Stimulated activated CD4-positive, alpha-beta T cell treated with anti-CD3 and anti-CD28 coated beads, Interleukin-2, amount 100 ng/mL, for 24 hours (primary cell): ENCODE results near the gene FAM83B.
"Not testable (repeated sequence)": the region's sequence is repeated elsewhere in the genome, so short reads cannot be mapped to it uniquely, and the experiment has no call there.

Source experiments
- DNase-seq, 2 donors: peaks; one replicate each; pipeline ENCODE4 v3.0.0-alpha.2; 2020

The FAM83B gene

DNA sequence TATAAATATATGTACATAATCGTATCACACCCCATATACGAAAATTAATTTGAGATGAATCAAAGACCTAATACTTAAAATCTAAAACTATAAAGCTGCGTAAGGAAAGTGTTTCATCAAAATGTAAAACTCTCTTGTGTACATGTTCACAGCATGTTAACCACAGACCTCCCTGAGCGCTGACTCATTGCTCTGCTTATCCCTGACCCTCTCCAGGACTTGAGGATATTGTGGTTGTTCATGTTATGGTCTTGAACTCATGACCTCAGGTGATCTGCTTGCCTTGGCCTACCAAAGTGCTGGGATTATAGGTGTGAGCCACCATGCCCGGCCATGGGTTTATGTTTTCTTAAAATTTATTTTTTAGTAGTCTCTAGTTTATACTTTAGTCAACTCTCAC lies 14.2 kb downstream of the FAM83B start:
- DNase-seq: no peak

DNA sequence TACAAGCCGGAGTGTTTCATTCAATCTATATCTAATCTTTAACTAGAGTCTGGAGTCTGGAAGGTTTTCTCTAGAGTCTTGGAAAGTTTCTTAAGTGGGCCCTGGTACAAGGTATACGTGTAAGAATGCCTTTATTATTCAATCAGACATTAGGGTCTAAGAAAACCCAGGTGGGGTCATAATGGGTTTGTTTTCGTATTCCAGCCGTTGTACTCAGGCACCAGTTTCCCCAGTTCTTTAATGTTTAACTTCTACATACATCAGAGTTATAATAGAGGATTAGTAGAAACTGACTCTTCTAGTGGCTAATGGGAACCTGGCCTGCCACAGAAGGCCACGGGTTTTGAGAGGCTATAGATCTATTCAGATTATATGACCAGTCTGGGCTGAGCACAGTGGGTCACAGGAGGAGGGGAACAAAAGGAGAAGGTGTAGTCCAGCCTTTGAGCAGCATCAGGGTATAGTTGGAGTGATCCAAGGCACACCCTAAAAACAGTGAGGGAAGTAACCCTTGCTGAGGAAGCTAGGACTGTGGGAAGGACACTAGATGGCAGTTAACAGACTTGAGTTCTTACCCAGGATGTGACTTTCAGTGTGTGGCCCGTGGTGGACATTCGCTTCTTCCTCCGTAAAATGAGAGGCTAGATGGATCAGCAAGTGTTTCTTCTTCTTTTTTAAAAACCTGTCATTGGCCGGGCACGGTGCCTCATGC lies 15.5 kb downstream of the FAM83B start:
- no peak for DNase-seq

DNA sequence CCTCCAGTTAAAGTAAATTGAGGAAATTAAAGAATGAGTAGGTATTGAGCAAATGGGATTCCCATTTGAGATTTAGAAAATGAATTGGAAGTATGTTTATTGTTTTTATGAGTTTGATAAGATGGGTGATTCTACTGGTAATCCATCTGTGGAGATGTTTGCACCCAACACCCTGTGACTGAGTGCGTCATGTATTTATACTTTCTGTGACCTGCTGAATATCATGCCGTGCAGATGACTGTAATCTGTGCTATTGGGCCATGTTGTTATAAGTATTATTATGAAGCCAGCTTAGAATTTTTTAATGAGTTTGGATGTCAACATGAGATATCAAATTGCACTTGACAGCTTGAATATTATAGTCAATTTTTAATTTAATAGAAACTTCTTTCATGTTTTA lies 17.7 kb downstream of the FAM83B start:
- DNase-seq: no peak

DNA sequence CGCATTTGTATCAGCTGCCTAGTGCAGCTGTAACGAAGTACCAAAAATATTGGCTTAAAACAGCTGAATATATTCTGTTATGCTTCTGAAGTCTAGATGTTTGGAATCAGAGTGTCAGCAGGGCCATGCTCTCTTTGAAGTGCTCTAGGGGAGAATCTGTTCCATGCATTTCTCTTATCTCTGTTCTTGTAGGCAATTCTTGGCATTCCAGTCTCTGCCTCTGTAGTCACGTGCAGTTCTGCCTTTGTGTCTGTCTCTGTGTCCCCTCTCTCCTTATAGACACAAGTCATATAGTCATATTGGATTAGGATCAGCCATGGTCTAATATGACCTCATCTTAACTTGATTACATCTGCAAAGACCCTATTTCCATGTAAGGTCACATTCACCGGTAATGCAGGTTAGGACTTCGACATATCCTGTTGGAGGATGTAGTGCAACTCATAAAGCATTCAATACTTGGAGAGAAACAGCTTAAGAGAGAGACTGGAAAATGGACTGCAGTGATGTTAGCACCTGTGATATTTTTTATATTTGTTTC lies 18.6 kb downstream of the FAM83B start:
- no peak for DNase-seq

DNA sequence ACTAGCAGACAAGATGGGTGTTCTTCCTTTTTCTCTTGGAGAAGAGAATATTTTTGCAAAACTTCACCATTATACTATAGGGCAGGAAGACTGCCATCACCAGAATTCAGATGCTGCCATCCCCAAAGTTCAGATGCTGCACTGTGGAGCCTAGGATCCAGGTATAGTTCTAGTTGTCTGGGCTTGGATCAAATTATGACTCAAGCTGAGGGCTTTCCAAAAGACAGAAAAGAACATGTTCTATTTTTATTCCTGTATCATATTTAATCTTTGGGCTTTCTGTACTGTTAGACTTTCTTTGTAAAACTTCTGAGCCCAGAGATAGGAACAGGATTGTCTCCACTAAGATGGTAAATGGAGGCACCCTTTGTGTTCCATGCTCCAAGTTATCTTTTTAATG lies 22.0 kb downstream of the FAM83B start:
- DNase-seq: no peak

DNA sequence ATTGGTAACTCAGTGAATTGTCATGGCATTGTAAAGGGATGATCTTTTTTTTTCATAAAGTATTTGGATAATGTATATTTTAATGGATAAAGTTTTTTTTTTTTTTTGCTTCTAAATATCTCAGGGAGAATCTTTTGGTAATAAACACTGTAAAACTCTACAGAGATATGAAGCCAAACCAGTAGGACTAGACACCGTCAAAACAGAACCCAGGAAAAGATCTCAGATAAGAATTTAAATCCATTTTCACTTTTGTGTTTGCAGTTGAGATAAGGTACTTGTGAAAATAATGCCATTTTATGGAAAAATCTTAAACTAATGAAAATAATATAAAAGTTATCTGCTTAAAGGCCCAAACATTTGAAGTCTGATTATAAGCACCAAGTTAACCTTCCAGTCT lies 27.0 kb downstream of the FAM83B start:
- DNase-seq: no peak

DNA sequence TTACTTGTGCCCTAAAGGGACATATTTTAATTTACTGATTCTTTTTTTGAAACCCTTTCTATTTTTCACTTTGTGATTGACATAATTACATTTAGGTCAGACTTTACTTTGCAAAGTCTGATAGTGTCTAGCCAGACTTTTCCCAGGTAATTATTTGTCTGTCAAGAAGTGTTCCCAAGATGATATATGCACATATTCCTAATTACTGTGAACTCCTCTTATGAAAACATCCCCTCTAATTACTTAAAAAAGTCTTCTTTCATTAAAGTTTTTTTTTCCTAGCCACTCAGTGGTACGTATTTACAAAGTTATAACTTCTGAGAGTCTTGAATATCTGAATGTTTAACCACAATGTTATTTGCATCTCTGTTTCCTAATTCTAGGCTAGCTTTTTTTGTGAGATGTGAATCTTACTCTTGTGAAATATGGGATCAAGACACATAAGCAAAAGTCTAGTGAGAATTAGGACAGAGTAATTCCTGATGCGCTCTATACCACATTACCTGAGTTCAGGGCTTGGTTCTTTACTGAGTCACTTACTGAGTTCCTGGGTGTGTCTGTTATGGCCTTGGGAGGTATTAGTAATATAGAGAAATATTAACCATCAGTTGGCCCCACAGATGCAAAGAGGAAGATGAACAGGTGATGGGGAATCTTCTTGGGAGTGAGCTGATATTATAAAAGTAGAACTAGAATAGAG lies 27.9 kb downstream of the FAM83B start:
- DNase-seq: no peak

DNA sequence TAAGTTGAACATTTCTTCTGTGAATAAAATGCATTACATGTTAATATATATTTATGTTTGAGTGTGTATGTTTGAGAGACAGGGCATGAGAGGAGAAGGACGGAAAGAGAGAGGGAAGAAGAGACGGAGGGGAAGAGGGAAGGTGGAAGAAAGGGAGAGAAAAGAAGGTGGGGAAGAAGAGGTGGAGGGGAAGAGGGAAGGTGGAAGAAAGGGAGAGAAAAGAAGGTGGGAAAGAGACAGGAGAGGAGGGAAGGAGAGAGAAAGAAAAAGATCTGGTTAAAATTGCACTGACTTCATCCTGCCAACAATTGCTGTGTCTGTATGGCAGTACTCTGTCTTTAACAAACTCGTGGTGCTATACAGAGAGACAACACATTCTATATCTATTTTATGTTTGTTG lies 29.0 kb downstream of the FAM83B start:
- DNase-seq: no peak

DNA sequence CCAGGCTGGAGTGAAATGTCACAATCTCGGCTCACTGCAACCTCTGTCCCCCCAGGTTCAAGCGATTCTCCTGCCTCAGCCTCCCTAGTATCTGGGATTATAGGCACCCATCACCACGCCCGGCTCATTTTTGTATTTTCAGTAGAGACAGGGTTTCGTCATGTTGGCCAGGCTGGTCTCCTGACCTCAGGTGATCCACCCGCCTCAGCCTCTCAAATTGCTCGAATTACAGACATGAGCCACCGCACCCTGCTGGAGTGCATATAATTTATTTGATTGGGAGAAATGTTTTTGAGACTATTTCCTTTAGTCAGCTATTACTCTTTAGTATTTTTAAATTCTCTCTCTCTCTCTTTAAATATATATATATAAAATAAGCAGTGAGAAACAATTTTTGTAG lies 29.8 kb downstream of the FAM83B start:
- DNase-seq: no peak

DNA sequence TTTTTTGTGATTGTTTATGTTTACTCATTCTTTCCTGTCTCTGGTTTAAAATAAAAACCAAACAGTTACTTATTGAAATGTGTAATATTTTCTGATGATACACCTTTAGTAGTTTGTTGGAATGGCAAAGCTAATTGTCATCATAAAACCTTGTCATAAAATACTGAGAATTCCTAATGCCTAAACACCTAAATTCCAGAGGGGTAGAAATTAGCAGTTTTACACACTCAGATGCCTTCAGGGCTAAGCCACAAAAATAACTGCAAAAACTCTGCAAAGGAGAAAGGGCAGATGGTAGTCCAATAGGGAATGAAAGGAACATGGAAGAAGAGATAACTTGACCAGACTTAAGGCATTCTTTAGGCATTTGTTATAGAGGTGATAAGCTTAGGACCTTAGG lies 30.3 kb downstream of the FAM83B start:
- no peak for DNase-seq

DNA sequence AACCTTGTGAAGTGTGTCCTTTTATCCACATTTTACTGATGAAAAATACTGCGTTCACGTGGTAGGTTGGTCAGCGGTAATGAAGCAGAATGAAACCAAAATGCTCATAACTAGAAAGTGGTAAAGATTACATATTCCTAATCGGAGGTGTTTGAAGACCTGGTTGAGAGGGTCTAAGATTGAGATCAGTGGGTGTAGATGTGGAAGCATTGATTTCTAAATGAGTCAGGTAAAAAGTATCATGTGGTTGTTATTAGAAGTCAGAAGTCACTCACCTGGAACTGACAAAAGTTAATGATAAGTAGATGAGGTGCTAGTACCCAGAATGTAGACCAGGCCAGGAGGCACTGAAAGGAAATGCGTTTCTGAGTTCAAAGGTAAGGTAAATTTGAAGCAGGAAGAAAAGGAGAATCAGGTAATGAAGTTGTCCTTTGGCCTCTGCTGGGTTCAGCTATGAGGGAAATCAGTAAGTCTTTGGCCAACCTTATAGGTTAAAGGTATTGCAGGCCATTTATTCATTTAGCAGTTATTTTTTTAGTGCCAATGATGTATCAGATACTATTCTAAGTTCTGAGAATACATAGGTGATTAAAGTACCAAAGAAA lies 31.2 kb downstream of the FAM83B start:
- no peak for DNase-seq

DNA sequence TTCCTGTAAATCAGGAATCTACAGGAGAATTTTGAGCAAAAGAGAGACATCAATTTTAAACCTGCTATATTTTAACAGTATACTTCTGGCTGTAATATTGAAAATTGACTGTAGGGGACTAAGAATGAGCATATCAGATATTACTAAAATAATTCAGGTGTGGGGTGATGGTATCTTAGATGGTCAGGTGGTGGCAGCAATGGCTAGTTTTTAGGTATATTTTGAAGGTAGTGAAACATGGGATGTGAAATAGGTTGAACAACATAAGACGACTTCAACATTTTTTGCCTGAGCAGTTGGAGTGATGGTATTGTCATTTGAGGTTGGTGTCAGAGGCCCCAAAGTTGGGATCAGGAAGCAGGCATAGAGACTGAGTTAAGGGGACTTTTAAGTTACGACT lies 32.1 kb downstream of the FAM83B start:
- DNase-seq: no peak

DNA sequence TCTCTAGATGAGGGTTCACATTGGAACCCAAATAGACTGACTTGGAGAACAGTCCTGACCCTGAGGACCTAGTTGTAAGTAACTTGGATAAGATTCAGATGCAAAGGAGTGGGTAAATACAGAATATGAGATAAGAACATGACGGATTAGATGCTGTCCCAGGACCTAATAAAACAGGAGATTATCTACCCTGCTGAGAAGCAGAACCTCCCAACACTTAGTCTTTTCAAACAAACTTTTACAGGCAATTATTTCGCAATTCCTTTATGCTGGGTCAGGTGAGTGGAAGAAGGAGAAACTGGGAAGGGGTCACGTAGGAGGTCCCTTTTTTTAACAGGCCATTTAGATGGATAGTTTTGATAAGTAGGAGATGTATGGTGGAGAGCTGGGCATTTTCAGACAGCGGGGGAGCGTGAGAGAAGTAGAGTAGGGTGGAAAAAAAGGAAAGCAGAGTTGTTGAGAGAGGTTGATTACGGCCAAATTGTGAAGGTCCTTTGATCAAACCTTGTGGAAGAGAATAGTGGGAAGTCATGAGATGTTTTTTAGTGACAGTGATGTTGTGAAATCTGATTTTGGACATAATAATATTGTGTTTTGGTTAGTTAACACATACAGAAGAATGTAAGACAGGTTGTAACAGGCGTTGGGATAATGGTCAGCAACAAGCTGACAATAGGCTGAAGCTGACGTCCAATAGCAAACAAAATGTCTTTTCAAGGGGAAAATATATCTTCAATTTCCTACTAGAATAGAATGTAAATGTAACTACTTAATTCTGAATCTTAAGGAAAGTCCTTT lies 32.8 kb downstream of the FAM83B start:
- DNase-seq: no peak

DNA sequence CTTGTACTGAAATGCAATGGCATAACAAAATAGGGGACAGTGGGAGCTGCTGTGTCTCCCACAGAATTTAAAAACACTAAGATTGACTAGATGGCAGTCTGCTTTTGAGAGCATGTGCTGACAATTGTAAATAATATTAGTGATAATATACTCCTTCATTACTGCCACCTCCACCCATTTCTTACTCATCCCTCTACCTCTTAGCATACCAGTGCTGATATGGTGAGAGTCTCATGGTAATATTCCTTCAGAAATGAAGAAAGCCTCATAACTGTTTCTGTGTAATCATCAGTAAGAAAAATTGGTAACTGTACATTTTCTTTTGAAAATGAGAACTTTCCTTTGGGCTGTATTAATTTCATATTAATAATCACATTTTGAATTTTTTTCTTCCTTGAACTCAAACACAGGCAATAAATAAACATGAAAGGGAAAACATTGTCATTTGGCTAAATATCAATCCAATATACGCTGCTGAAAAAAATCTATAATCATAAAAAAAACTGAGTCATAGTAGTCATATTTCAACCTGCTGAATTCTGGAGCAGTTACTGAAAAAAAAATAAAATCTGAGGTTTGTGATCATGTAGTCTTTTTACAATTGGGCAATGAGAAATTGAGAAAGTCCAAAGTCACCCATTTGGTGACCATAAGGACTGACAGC lies 34.6 kb downstream of the FAM83B start:
- DNase-seq: no peak

DNA sequence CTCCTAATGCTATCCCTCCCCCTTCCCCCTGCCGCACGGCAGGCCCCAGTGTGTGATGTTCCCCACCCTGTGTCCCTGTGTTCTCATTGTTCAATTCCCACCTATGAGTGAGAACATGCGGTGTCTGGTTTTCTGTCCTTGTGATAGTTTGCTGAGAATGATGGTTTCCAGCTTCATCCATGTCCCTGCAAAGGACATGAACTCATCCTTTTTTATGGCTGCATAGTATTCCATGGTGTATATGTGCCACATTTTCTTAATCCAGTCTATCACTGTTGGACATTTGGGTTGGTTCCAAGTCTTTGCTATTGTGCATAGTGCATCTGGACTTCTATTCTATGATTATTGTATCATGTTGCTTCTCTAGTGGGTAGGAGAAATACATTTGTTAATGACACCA lies 35.3 kb downstream of the FAM83B start:
- DNase-seq: not testable (repeated sequence)

DNA sequence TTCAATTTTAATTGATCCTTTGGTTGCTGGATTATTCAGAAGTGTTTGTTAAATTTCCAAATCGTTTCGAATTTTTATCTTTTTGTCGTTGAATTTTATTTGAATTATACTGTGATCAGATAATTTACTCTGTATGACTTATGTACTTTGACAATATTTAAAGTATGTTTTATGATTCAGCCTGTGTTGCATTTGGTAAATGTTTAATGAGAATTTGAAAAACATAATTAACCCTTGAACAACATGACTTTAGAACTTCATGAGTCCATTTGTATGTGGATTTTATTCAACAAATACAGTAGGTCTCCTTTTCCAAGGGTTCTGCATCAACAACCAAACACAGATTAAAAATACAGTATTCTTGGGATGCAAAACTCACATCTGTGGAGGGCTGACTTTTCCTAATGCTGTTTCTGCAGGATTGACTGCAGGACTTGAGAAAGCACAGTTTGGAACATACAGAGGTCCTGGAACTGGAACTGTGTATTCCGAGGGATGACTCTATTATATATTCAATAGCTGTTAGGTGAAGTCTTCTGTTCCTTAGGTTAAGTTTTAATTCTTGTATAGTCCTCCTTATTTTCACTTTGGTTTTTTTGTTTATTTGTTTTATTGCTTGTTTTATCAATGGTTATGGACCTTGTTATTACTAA lies 40.5 kb downstream of the FAM83B start:
- DNase-seq: no peak

DNA sequence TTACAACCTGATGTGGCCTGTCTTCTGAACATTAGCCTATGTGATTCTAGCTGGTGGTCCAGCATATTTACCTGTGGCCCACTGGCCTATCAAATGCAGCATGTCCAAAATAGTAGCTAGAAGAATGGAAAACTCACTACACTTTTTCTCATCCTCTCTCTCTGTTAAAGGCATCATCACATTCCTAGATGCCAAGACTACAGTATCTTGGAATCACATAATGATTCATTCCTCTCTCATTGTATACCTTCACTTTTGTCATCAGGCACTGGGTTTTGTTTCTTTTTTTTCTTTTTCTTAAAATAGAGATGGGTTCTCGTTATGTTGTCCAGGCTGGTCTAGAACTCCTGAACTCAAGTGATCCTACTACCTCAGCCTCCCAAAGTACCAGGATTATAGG lies 45.0 kb downstream of the FAM83B start:
- no peak for DNase-seq

DNA sequence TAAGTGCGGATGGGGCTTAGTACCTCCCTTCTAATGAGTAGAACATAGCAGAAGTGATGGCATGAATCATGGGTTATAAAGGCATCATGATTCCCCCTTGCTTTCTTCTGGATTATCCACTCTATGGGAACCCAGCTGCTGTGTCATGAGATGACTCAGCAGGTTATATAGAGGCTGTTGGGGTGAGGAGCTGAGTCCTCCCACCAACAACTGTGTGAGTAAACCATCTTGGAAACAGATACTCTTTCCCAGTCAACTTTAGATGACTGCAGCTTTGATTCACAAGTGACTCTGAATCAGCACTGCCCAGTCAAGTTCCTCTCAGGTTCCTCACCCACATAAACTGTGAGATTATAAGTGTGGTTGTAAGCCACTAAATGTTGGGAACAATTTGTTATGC lies 46.3 kb downstream of the FAM83B start:
- DNase-seq: no peak

DNA sequence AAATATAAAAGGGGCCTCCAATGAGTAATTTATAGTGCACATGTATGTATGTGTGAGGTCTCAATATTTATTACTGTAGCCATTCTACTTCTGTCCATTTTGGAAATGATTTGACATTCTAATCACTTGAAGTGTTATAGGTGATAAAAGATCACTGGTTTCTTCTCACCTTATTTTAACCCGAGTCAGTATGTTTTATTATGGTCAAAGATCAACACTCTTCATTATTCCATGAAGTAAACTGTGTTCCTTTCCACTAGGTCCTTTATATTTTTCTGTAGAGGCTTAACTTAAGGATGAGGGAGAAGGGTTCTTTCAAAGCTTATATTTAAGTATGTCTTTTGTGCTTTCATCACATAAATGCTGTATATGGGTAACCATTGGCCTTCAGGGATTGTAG lies 47.2 kb downstream of the FAM83B start:
- DNase-seq: no peak

DNA sequence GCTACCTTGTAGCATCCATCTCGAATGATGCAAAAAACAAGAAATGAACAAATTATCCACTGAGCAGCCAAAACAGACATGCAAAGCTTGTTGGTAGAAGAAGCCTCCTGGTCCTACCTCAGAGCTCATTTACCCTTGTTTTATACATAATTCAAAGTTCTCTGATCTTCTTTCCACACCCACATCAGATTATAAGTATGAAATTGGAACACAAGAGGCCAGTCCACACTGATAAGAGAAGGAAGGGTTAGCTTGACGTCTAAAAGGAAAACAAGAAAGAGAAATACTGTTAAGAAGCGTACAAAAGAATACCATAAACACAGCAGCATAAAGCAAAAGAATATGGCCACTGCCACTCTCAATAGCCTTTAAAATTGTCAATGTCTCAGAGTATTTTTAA lies 49.7 kb downstream of the FAM83B start:
- no peak for DNase-seq

DNA sequence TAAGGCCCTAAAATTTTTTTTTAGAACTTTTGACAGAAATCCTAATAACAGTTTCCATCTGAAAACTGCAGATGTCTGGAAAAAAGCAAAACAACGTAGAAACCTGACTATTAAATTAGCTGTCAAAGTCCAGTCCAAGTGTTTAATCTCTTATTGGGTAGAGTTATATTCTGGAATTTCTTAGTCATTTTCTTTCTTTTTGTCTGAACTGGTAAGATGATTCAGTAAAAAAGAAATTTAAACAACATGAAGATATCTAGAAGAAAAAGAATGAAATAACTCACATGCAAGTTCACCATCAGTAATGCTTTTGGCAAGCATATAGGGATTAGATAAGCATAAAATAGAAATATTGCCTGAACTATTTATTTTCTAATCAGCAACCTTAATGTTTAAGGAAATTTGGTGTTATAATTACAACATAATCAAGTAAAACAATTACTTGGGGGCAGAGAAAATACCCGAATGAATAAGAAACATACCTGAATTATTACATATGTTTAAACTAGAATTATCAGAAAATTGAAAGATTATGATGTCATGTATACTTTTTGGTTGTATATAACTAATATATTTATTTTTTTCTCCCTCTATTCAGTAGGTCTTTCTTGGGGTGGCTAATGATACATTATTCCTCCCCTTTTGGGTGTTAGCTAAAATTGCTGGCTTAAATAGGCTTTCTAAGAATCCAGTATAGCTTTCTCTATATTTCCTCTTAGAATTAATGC lies 51.1 kb downstream of the FAM83B start:
- no peak for DNase-seq

DNA sequence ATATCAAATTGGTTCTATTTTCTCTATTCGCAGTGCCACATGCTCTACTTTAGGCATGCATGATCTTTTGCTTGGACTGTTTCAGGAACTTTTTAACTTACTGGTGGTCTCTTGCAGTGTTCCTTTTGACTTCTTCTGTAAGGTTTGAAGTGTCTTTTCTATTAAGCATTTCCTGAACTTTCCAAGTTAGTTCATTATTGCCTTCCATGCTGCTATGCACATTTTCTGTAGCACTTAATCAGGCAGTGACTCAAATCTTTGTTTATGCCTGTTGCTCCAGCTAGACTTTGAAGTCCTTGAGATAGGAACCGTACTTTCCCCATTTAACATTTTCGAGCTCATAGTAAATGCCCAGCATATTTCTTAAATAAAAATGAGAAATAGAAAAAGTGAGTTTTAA lies 52.2 kb downstream of the FAM83B start:
- DNase-seq: no peak
